ENCODE results near the gene PAK6.

Gene PAK6

GRCh38 chr15:40310001-40310959, 71.4 kb downstream of the PAK6 start:
- no peak for DNase-seq (ENCODE audit: low read depth in 2 of 2)

- no peak for DNase-seq (ENCODE audit: low read depth in 2 of 2)
Measured at GRCh38 chr15:40310993-40311392, 72.1 kb downstream of the PAK6 start.

DNA sequence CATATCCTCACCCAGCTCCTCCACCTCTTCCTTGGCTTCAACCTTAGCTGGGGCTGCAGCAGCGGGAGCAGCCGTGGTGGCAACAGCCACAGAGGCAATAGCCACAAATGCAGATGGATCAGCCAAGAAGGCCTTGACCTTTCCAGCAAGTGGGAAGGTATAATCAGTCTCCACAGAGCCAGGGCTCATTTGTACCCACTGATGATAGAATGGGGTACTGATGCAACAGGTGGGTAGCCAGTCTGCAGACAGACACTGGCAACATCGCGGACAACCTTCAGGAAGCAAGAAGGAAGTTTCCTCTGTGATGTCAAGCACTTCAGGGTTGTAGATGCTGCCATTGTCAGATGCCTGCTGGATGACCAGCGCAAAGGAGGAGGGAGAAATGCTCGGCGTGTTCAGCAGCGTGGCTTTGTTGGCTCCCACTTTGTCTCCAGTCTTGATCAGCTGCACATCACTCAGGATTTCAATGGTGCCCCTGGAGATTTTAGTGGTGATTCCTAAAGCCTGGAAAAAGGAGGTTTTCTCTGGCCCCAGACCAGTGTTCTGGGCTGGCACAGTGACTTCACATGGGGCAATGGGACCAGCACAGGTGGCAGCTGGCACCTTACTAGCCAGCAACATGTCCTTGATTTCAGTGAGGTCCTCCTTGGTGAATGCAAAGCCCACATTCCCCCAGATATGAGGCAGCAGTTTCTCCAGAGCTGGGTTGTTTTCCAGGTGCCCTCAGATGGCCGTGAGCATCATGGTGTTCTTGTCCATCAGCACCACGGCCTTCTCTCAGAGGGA, 73.7 kb downstream of the PAK6 start:
- no peak for DNase-seq (ENCODE audit: low read depth in 2 of 2)

GRCh38 chr15:40313531-40314398, 74.9 kb downstream of the PAK6 start:
- no peak for DNase-seq (ENCODE audit: low read depth in 2 of 2)

DNA sequence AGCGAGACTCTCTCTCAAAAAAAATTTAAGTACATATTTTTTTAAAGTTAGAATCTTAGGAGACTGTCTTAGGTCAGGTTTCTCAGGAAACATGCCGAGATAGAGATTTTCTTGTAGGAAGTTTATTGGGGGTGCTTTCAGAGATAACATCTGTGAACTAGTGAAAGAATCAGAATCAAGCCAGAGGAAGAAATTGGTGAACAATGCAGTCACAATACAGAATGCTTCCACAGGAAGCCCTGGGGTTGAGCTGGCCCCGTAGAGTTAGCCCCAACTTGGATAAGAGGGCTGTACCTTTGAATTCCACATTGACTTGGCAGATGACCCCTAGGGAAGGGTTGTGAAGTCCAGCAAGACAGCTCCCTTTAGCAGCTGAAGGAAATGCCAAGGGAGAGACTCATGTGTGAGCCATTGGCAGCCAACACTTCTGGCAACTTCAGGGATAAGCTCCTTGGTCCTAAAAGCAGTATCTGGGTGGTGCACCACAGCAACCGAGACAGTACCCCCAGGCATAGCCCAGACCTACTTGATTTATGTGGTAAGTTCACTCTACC, 75.9 kb downstream of the PAK6 start:
- no peak for DNase-seq (ENCODE audit: low read depth in 2 of 2)

DNA sequence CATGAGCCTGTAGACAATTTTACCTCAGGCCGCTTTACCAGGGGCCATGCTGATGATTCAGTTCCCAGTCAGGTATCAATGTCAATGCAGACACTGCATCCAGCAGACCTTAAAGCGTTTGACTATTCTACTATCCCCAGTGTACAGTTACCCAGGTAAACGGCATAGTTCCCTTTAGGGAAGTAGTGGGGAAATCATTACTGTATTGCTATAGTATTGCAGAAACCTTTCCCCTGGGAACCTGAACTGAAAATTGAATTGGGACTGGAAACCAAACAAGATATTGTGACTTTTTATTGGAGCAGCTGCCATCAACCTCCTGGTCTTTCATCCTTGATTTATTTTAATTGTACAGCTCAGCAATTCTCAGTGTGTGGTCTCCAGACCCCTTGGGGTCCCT, 78.1 kb downstream of the PAK6 start:
- DNase-seq (ENCODE audit: low read depth in 2 of 2): no peak

- DNase-seq (ENCODE audit: low read depth in 2 of 2): no peak
Measured at GRCh38 chr15:40317580-40317979, 78.7 kb downstream of the PAK6 start.

DNA sequence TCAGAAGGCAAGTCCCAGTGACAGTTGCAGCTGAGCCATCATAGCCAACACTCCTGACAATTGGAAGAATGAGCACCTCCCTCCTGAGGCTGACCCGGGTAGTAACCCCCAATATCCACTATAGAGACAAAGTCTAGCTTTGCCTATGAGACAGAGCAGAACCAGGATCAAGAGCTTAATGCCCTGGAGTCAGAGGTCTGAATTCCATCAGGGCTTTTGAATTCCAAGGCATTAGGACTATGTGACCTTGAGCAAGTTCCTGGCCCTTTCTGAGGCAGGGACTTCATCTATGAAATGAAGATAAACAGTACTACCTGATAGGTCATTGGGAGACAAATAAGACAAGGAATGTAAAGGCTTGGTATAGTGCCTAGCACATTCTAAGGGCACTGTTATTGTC, 81.5 kb downstream of the PAK6 start:
- no peak for DNase-seq (ENCODE audit: low read depth in 2 of 2)

GRCh38 chr15:40320931-40321371, 82.1 kb downstream of the PAK6 start:
- no peak for DNase-seq (ENCODE audit: low read depth in 2 of 2)

DNA sequence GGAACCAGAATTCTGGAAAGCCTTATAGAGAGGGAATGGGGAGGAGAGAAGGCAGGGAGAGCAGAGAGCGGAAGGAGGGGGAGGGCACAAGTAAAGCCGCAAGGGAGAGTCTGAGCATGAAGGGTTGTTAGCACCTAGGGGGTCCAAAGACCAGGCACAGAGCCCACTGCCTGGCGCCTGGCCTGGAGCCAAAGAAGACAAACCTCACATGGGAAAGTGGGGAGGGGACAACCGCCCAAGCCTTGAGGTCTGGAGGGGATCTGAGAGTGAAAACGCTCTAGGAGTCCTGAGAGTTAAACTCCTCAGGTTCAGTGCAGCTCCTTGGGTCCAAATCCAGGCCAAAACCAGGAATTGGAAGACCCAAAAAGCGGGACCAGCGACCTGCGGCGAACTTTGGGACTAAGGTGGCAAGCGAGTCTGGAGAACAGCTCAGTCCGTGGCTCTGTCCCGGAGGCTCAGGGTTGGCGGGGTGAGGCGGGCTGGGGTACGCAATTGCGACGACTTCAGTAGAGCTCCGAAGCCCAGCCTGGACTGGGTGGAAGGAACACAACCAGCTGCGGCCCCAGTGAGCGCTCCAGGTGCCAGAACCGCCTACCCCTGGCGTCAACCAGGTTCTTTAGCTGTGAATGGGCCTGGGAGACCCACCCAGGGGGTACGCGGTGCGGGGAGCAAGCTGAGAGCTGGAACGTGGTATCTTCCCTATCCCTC, 83.8 kb downstream of the PAK6 start:
- no peak for DNase-seq (ENCODE audit: low read depth in 2 of 2)

GRCh38 chr15:40323239-40323952, 84.5 kb downstream of the PAK6 start, which contains the start of gene INAFM2:
INAFM2 (plus strand) TSS chr15:40323692; CDS start chr15:40324056, 364 bp downstream.
- DNase-seq (ENCODE audit: low read depth in 2 of 2): peak; percentile 69 to 81

DNA sequence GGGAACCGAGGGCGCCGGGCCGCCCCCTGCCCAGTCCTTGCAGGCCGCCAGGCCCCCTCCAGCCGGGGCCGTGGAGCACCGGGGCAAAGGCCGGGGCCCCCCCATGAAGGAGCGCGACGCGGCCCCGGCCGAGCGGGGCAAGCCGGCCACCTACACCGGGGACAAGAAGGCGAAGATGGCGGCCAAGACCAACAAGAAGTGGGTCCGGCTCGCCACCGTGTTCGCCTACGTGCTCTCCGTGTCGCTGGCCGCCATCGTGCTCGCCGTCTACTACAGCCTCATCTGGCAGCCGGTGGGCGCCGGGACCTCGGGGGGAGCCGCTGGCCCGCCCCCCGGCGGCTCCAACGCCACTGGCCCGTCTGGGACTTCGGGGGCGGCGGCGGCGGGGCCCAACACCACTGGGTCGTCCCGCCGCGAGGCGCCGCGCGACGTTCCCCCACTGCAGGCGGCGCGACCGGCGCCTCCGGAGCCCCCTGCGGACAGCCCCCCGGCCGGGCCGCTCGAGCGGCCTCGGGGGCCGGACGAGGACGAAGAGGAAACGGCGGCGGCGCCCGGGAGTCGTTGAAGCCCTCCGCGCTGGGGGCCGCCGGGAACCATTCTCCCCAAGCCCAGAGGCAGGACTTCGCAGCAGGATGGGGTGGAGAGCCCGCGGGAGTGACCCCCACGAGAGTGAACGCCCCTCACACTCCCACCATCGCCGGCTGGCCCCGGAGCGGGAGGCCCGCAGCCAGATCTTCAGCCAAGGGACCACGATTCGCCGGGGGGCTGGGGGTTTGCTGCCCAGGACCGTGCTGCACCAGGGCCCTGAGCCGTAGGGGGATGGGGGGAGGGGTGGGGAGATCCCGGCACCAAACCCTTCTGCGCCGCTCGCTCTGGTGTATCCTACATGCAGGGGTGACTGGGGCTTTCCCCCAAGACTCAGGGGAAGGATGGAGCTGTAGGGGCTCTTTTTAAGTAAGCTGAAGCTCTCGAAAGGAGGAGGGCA, 85.4 kb downstream of the PAK6 start:
- DNase-seq (ENCODE audit: low read depth in 2 of 2): no peak

DNA sequence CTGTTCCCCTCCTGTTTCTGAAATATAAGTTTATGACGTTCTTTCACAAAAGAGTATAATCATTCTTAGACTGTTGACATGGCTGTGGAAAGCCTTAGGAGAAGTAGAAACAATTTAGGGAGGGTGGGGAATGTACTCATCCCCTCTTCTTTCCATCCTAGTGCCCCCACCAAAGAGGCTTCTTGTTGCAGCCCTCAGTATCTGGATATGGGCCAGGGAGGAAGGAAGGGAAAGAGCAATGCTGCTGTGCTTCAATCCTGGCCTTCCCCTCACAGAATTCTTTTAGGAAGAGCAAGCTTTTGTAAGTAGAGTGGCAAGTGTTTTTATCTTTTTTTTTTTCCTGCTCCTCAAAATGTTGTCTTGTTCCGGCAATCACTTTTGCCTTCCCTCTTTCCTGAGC, 86.3 kb downstream of the PAK6 start:
- DNase-seq (ENCODE audit: low read depth in 2 of 2): no peak

DNA sequence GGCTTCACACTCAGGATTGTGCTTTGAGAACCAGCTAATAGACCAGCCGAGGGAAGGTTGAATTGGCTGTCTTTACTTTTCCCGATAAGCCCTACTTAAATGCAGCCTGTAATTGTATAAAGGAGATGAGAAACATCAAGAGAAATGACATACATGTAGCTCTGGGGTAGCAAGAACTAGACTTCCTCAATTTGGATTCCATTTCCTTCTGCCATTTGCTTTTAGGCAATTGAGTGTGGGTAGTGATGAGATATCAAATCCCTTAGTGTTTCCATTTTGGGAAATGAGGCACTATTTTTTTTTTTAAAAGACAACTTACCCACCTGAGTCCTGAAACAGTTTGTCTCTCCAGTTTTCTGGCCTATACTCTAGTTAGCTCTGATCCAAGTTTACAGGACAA, 86.8 kb downstream of the PAK6 start:
- DNase-seq (ENCODE audit: low read depth in 2 of 2): no peak
